Inflammatory macrophage treated with lipopolysaccharide for 1 hour (primary cell): ENCODE measurements around the gene SWAP70.
"Not testable (repeated sequence)": the region's sequence is repeated elsewhere in the genome, so short reads cannot be mapped to it uniquely, and the experiment has no call there.

Experiments used
- DNase-seq, 2 donors: peaks; one replicate each; pipeline ENCODE4 v3.0.0-alpha.2; 2020 to 2022

The SWAP70 gene

GRCh38 chr11:9663699-9664275 lies at the start of gene SWAP70:
TSS of gene SWAP70 (plus strand) at chr11:9664077. CDS start at chr11:9664180, 103 bp downstream.
- peak; percentile 82 to 83 for DNase-seq

- peak; percentile 77 to 92 for DNase-seq
Measured at GRCh38 chr11:9615031-9615451, 48.8 kb upstream of the SWAP70 start.

- DNase-seq, result no peak
Measured at GRCh38 chr11:9616042-9616675, 47.7 kb upstream of the SWAP70 start.

- no peak for DNase-seq
Measured at GRCh38 chr11:9616858-9617257, 47.0 kb upstream of the SWAP70 start.

GRCh38 chr11:9617940-9618339 lies 45.9 kb upstream of the SWAP70 start:
- no peak for DNase-seq

GRCh38 chr11:9619004-9619403 lies 44.9 kb upstream of the SWAP70 start:
- DNase-seq, result no peak

- DNase-seq, result no peak
Measured at GRCh38 chr11:9619971-9620370, 43.9 kb upstream of the SWAP70 start.

GRCh38 chr11:9622353-9622752 lies 41.5 kb upstream of the SWAP70 start:
- not testable (repeated sequence) for DNase-seq

GRCh38 chr11:9623053-9623452 lies 40.8 kb upstream of the SWAP70 start:
- DNase-seq, result not testable (repeated sequence)

- DNase-seq, result no peak
Measured at GRCh38 chr11:9624448-9624847, 39.4 kb upstream of the SWAP70 start.

GRCh38 chr11:9625162-9625561 lies 38.7 kb upstream of the SWAP70 start:
- DNase-seq, result no peak

GRCh38 chr11:9625728-9626127 lies 38.1 kb upstream of the SWAP70 start:
- peak; percentile 85 to 94 for DNase-seq

- no peak for DNase-seq
Measured at GRCh38 chr11:9626496-9627394, 37.1 kb upstream of the SWAP70 start.

GRCh38 chr11:9629064-9629463 lies 34.8 kb upstream of the SWAP70 start:
- no peak for DNase-seq

- no peak for DNase-seq
Measured at GRCh38 chr11:9633679-9634078, 30.2 kb upstream of the SWAP70 start.

GRCh38 chr11:9636691-9637090 lies 27.2 kb upstream of the SWAP70 start:
- DNase-seq, result no peak

- DNase-seq, result no peak
Measured at GRCh38 chr11:9639099-9639498, 24.8 kb upstream of the SWAP70 start.

- DNase-seq, result peak; percentile 89 to 92
Measured at GRCh38 chr11:9639985-9640384, 23.9 kb upstream of the SWAP70 start.

- peak in 1 of 2 donors; percentile 26 for DNase-seq
Measured at GRCh38 chr11:9642894-9643293, 21.0 kb upstream of the SWAP70 start.

GRCh38 chr11:9643751-9644150 lies 20.1 kb upstream of the SWAP70 start:
- no peak for DNase-seq

GRCh38 chr11:9645881-9646280 lies 18.0 kb upstream of the SWAP70 start:
- DNase-seq, result no peak

- peak in 1 of 2 donors; percentile 20 for DNase-seq
Measured at GRCh38 chr11:9646324-9646723, 17.6 kb upstream of the SWAP70 start.

- DNase-seq, result no peak
Measured at GRCh38 chr11:9651481-9651880, 12.4 kb upstream of the SWAP70 start.
